AG04449 (cell line): ENCODE data around the gene TADA3.

ENCODE experiments used
- CTCF ChIA-PET: fragments of 350-600 bp; formaldehyde crosslinking; extraction: SDS; loops from one replicate; lab custom pipeline; 2021; ENCODE audit warnings: antibody characterized with exemption; lab: Yijun Ruan, JAX
- POLR2A ChIA-PET: fragments of 400-600, 350-600 bp; formaldehyde crosslinking; extraction: SDS; loops from one replicate; lab custom pipeline; 2020; ENCODE audit warnings: antibody characterized with exemption, inconsistent platforms; lab: Yijun Ruan, JAX
- DNase-seq: peaks from one replicate; pipeline ENCODE4 v3.0.0-alpha.2; 2010; ENCODE audit warnings: low read depth, low spot score
- H3K4me3 ChIP-seq: 2 replicates; pipeline ENCODE4 v1.5.1; 2011; ENCODE audit warnings: low read depth, mild to moderate bottlenecking, control low read depth, low read length
- TF ChIP-seq, protein P1 (sequence below): IDR thresholded peaks from one replicate; pipeline ENCODE4 v1.5.1; 2011; ENCODE audit warnings: mild to moderate bottlenecking, moderate library complexity, low read length, control low read depth, inconsistent platforms; ENCODE audit not compliant: insufficient read depth; ENCODE audit errors: missing control alignments

Gene TADA3

GRCh38 chr3:9810846-9811245, 18.6 kb upstream of the TADA3 start:
- TF ChIP-seq, protein P1, sequence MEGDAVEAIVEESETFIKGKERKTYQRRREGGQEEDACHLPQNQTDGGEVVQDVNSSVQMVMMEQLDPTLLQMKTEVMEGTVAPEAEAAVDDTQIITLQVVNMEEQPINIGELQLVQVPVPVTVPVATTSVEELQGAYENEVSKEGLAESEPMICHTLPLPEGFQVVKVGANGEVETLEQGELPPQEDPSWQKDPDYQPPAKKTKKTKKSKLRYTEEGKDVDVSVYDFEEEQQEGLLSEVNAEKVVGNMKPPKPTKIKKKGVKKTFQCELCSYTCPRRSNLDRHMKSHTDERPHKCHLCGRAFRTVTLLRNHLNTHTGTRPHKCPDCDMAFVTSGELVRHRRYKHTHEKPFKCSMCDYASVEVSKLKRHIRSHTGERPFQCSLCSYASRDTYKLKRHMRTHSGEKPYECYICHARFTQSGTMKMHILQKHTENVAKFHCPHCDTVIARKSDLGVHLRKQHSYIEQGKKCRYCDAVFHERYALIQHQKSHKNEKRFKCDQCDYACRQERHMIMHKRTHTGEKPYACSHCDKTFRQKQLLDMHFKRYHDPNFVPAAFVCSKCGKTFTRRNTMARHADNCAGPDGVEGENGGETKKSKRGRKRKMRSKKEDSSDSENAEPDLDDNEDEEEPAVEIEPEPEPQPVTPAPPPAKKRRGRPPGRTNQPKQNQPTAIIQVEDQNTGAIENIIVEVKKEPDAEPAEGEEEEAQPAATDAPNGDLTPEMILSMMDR, result no peak
- ChIA-PET POLR2A (no interaction called here), CTCF (interaction anchor here (0.7 kb wide), 1 partner anchor 9 kb away, joined by 3 read pairs; no protein-coding TSS in a partner anchor)
- no peak for DNase-seq
- peak overlapping the region; percentile 60 for H3K4me3 ChIP-seq

GRCh38 chr3:9810433-9810770, 18.1 kb upstream of the TADA3 start:
- TF ChIP-seq, protein P1, result no peak
- peak overlapping the region; percentile 60 for H3K4me3 ChIP-seq
- ChIA-PET CTCF (interaction anchor here (0.7 kb wide), 1 partner anchor 10 kb away, joined by 3 read pairs; no protein-coding TSS in a partner anchor), POLR2A (no interaction called here)
- DNase-seq, result no peak

DNA sequence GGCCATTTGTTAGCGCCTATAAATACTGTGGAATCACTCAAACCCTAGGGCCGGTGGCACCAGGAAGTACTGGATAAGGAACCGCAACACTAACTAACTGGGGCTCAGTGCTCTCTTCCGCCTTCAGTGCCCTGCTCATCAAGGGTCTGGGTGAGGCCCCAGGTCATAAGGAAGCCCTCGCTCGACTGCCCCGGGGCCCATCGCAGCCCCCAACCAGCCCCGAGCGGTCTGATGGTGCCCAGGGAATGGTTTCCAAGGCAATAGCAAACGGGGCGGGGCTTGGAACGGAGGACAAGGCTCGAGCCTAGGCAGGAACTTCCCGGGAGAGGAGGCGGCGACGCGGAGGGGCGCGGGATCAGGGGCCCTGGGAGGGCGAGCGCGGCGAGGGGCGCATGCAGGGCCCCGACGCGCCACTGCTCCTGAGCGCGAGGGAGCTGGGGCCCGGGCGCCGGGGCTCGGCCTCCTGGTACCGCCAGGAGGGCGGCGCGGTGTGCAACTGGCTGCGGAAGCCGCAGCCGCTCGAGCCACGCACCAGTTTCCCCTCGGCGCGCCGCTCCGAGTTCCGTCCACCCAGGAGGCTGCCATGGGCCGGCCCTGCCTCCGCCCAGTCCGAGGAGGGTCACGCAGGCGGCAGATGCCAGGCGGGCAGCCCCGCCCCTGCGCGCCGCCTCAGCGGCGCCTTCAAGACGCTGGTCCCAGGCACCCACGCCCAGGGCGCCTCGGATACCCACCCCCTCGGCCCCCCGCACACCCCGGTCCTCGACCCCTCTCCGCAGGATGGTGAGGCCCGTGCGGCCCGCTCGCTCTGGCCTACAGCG, 17.6 kb upstream of the TADA3 start, which contains the start of gene TTLL3:
TTLL3 (plus strand) TSS at position 648 of the 818 bp plus-strand sequence. CDS start 400 bp downstream, outside the sequence.
- ChIA-PET POLR2A (interaction anchor here (0.9 to 1.2 kb wide), 2 partner anchors 17 to 123 kb away, joined by 3 to 4 read pairs; partner anchors contain the start of gene ARPC4), CTCF (interaction anchor here (0.8 kb wide), 1 partner anchor 137 kb away, joined by 4 read pairs; no protein-coding TSS in a partner anchor)
- no peak for DNase-seq

DNA sequence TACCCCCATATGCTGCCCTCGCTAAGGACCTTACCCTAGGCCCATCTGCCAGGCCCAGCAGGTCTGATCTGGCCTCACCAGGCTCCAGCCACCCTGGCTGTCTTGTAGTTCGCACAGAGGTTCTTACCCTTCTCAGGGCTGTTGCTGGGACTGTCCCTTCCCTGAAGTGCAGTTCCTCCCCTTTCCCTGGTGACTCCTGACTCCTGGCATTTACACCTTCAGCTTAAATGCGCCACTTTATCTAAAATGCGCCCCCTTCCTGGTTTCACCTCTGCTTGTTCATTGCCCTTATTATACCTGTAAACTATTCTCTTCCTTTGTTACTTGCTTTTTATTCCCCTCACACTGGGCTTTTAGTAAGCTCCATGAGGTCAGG, 17.0 kb upstream of the TADA3 start:
- H3K4me3 ChIP-seq, result no peak overlapping the region; the same call in 1 of the 2 replicates
- CTCF ChIA-PET, result interaction anchor here (0.8 to 2.4 kb wide), 2 partner anchors 16 to 137 kb away, joined by 4 to 7 read pairs; partner anchors contain the start of genes ARPC4 and TADA3
- TF ChIP-seq, protein P1, result no peak
- POLR2A ChIA-PET, result interaction anchor here (0.9 to 1.2 kb wide), 2 partner anchors 16 to 123 kb away, joined by 3 to 4 read pairs; partner anchors contain the start of gene ARPC4
- DNase-seq, result no peak

More for the DNA sequence above, 17.6 kb upstream of the TADA3 start, which contains the start of gene TTLL3:
- H3K4me3 ChIP-seq, result peak within 1 kb of the TSS; percentile 60
- TF ChIP-seq, protein P1, result no peak

DNA sequence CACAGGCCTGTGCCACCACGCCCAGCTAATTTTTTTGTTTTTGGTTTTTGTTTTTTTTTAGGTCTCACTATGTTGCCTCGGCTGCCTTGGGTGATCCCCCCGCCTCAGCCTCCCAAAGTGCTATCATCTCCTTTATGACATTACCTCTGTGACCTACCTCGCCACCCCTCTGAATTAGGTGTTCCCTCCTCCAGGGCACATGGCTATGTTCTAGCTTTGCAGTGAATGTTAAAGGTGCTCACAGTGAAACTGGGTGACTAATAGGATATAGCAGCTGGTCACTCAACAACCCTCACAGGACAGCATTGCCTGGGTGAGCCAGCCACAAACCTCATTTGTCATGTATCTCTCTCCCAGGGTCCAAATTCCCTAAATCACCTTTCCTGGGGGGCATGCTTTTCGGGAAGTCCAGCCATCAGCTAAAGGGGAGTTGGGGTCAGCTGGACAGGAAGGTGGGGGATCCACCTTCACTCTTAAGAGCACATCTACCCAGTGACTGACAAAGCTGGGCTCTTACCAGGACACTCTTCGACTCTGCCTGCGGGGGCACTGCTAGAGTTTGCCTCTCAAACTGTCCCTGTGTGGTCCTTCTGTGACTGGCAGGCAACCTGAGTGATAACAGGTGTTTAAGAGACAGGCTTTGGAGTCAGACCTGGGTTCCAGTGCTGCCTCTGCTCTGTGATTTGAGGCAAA, 16.2 kb upstream of the TADA3 start:
- ChIA-PET CTCF (interaction anchor here (0.8 to 2.4 kb wide), 4 partner anchors 9 to 138 kb away, joined by 3 to 7 read pairs (median 4); partner anchors contain the start of genes ARPC4 and TADA3), POLR2A (interaction anchor here (0.7 to 1.2 kb wide), 3 partner anchors 16 to 124 kb away, joined by 3 to 4 read pairs (median 4); partner anchors contain the start of genes ARPC4 and TADA3)
- no peak overlapping the region for H3K4me3 ChIP-seq
- no peak for DNase-seq
- TF ChIP-seq, protein P1, result peak; percentile 28
